Keratinocyte (primary cell): Measurements from ENCODE around the gene STON1. TPM values are rescaled to one million over a fixed set of nuclear protein-coding genes. Genes with fewer than 3 reads are reported as not detected.

Experiments
- DNase-seq: peaks from one replicate; pipeline ENCODE4 v3.0.0-alpha.2; 2011; ENCODE audit warnings: low read depth, missing footprints, low spot score
- FAIRE-seq: peaks from 2 replicates; lab custom pipeline; 2011; peaks lifted over from hg19 to GRCh38; lab: Jason Lieb, UNC
- H2AFZ ChIP-seq: 2 replicates; pipeline ENCODE4 v1.6.0; 2012; ENCODE audit warnings: low read length, control low read depth, inconsistent platforms; ENCODE audit not compliant: control insufficient read depth
- H3K27ac ChIP-seq: 2 replicates; pipeline ENCODE4 v1.5.1; 2011; ENCODE audit warnings: low read length; ENCODE audit not compliant: control insufficient read depth, insufficient read depth
- H3K27me3 ChIP-seq: 3 replicates; pipeline ENCODE4 v1.6.0; 2011; ENCODE audit warnings: low read length; ENCODE audit not compliant: control insufficient read depth, insufficient read depth; ENCODE audit errors: extremely low read depth
- H3K36me3 ChIP-seq, 2 experiments: 2 replicates in 1 of 2; 3 replicates in 1 of 2; pipeline ENCODE4 v1.5.1; 2011; ENCODE audit warnings: low read length in 2 of 2, mild to moderate bottlenecking in 1 of 2; ENCODE audit not compliant: control insufficient read depth in 2 of 2, insufficient read depth in 2 of 2; ENCODE audit errors: extremely low read depth in 1 of 2
- H3K4me1 ChIP-seq: 3 replicates; pipeline ENCODE4 v1.5.1; 2011; ENCODE audit warnings: low read length; ENCODE audit not compliant: control insufficient read depth, insufficient read depth; ENCODE audit errors: extremely low read depth
- H3K4me2 ChIP-seq: 3 replicates; pipeline ENCODE4 v1.6.0; 2011; ENCODE audit warnings: low read depth, low read length; ENCODE audit not compliant: control insufficient read depth, insufficient read depth; ENCODE audit errors: extremely low read depth
- H3K4me3 ChIP-seq, 3 experiments: fragments of 200-600 bp in 1 of 3; sonication (generic) in 1 of 3; 2 replicates in 2 of 3; 3 replicates in 1 of 3; pipeline ENCODE4 v1.5.1; 2011 to 2016; ENCODE audit warnings: low read length in 3 of 3, mild to moderate bottlenecking in 3 of 3, control low read depth in 2 of 3, inconsistent platforms in 1 of 3, low read depth in 1 of 3, mixed read lengths in 1 of 3, mixed run types in 1 of 3, moderate library complexity in 1 of 3; ENCODE audit not compliant: control insufficient read depth in 2 of 3, insufficient read depth in 2 of 3; ENCODE audit errors: extremely low read depth in 1 of 3
- H3K79me2 ChIP-seq: 2 replicates; pipeline ENCODE4 v1.6.0; 2012; ENCODE audit warnings: low read length; ENCODE audit not compliant: control insufficient read depth, insufficient read depth
- H3K9ac ChIP-seq: 3 replicates; pipeline ENCODE4 v1.6.0; 2011; ENCODE audit warnings: low read length; ENCODE audit not compliant: control insufficient read depth, insufficient read depth; ENCODE audit errors: extremely low read depth
- H3K9me1 ChIP-seq: 3 replicates; pipeline ENCODE4 v1.6.0; 2011; ENCODE audit warnings: low read length; ENCODE audit not compliant: control insufficient read depth, insufficient read depth; ENCODE audit errors: extremely low read depth
- H3K9me3 ChIP-seq: 2 replicates; pipeline ENCODE4 v1.5.1; 2012; ENCODE audit warnings: low read depth, low read length; ENCODE audit not compliant: control insufficient read depth
- H4K20me1 ChIP-seq: 3 replicates; pipeline ENCODE4 v1.6.0; 2011; ENCODE audit warnings: low read length; ENCODE audit not compliant: control insufficient read depth, insufficient read depth; ENCODE audit errors: extremely low read depth
- EZH2 ChIP-seq: IDR thresholded peaks from one replicate; pipeline ENCODE4 v1.6.1; 2012; ENCODE audit warnings: inconsistent platforms, mild to moderate bottlenecking, low read length, moderate library complexity
- dilution Hi-C: fragments of 300-500 bp; cut with MboI; formaldehyde crosslinking; loops from one replicate; pipeline ENCODE4 v1.7.0; 2020; ENCODE audit warnings: low sequenced_read_pairs; ENCODE audit not compliant: extremely low pct_ligation_motif_present
- polyA plus RNA-seq, 5 experiments: library from polyadenylated mRNA; depleted of rRNA in 3 of 5; stranded (reverse) in 3 of 5; stranded (forward) in 1 of 5; unstranded in 1 of 5; fragments of >200 nt; gene quantifications; 1 replicate in 1 of 5; 2 replicates in 3 of 5; 3 replicates in 1 of 5; pipeline versions ENCODE4 v1.2.1 to v1.2.3, GENCODE V29; 2011 to 2012; ENCODE audit warnings: missing spikeins in 2 of 5, low read depth in 1 of 5, low replicate concordance in 1 of 5
- TF ChIP-seq, protein P1 (sequence below), 3 experiments: IDR thresholded peaks in 1 of 3; conservative IDR thresholded peaks in 1 of 3; optimal IDR thresholded peaks in 1 of 3; 2 replicates in 2 of 3; 3 replicates in 1 of 3; pipeline versions ENCODE3 to v1.5.1; 2011; ENCODE audit warnings: low read length in 3 of 3, mild to moderate bottlenecking in 3 of 3, moderate library complexity in 2 of 3, control low read depth in 1 of 3, inconsistent platforms in 1 of 3; ENCODE audit not compliant: insufficient read depth in 2 of 3; ENCODE audit errors: extremely low read depth in 1 of 3

Gene STON1
- polyA plus RNA-seq, 1 donor (not counting 4 experiments of a cell fraction or from before 2014, with no cell fraction given) = 1.2 TPM

DNA sequence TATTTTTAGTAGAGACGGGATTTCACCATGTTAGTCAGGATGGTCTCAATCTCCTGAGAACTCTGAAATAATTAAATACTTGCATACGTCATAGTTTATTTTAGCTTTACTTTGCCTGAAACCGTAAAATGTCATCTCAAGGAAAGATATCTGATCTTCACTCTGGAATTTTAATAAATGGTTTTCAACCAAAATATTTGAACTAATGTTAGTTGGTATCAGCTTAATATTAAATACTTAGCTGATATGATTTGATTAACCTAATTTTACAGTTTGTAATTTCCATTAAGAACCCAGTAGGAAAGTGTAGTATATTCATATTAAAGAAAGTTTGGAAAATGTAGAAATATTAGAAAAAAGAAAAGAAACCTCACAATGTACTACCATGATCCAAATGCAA is 41.4 kb upstream of the STON1 start:
- TF ChIP-seq, protein P1, sequence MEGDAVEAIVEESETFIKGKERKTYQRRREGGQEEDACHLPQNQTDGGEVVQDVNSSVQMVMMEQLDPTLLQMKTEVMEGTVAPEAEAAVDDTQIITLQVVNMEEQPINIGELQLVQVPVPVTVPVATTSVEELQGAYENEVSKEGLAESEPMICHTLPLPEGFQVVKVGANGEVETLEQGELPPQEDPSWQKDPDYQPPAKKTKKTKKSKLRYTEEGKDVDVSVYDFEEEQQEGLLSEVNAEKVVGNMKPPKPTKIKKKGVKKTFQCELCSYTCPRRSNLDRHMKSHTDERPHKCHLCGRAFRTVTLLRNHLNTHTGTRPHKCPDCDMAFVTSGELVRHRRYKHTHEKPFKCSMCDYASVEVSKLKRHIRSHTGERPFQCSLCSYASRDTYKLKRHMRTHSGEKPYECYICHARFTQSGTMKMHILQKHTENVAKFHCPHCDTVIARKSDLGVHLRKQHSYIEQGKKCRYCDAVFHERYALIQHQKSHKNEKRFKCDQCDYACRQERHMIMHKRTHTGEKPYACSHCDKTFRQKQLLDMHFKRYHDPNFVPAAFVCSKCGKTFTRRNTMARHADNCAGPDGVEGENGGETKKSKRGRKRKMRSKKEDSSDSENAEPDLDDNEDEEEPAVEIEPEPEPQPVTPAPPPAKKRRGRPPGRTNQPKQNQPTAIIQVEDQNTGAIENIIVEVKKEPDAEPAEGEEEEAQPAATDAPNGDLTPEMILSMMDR (optimal IDR thresholded peaks at IDR 0.05 in 1 of 3, IDR thresholded peaks at IDR 0.05 in 1 of 3, conservative IDR thresholded peaks at IDR 0.05 in 1 of 3; ENCODE audit: extremely low read depth in 1 of 3, insufficient read depth in 2 of 3, low read length in 3 of 3) = no peak
- no peak for TF ChIP-seq EZH2
- DNase-seq (no peak), FAIRE-seq (no peak)
- no peak overlapping the region for H3K4me3 ChIP-seq
- H3K9me3 ChIP-seq = no peaks in the 10 kb centered on the region
- no peak overlapping the region for H3K27ac ChIP-seq
- peaks cover under 1 to 7% of the 10 kb centered on the region in 2 experiments for H3K36me3 ChIP-seq
- no peaks in the 10 kb centered on the region for H3K9me1 ChIP-seq
- no peak overlapping the region for H3K9ac ChIP-seq
- no peaks in the 10 kb centered on the region for H3K27me3 ChIP-seq
- no peak overlapping the region for H2AFZ ChIP-seq
- dilution Hi-C loops = no loop called here
- H3K4me2 ChIP-seq = no peak overlapping the region
- no peaks in the 10 kb centered on the region for H4K20me1 ChIP-seq
- no peaks in the 10 kb centered on the region for H3K79me2 ChIP-seq
- no peaks in the 10 kb centered on the region for H3K4me1 ChIP-seq

- Histone ChIP-seq H3K4me3 (no peak overlapping the region), H3K9me3 (no peaks in the 10 kb centered on the region), H2AFZ (no peak overlapping the region), H3K4me2 (no peak overlapping the region), H3K4me1 (no peaks in the 10 kb centered on the region), H4K20me1 (no peaks in the 10 kb centered on the region), H3K79me2 (no peaks in the 10 kb centered on the region), H3K27me3 (no peaks in the 10 kb centered on the region), H3K9ac (no peak overlapping the region), H3K27ac (no peak overlapping the region), H3K36me3 (peaks cover 0 to 8% of the 10 kb centered on the region in 2 experiments), H3K9me1 (no peaks in the 10 kb centered on the region)
- TF ChIP-seq, protein P1 (optimal IDR thresholded peaks at IDR 0.05 in 1 of 3, IDR thresholded peaks at IDR 0.05 in 1 of 3, conservative IDR thresholded peaks at IDR 0.05 in 1 of 3; ENCODE audit: extremely low read depth in 1 of 3, insufficient read depth in 2 of 3, low read length in 3 of 3) = no peak
- TF ChIP-seq EZH2 = no peak
- dilution Hi-C loops = no loop called here
- FAIRE-seq = no peak
- DNase-seq = no peak
Measured at GRCh38 chr2:48496849-48497248, 33.1 kb upstream of the STON1 start.
